HepG2 (cell line): ENCODE measurements around the gene ACAT1. TPM values are rescaled to one million over a fixed set of nuclear protein-coding genes. Genes with fewer than 3 reads are reported as not detected.

ENCODE experiments used
- ATAC-seq: fragments of 200-7000 bp; cut with Tn5 transposase; 3 replicates; pipeline ENCODE4 v1.9.1; 2020; ENCODE audit warnings: mild to moderate bottlenecking, moderate library complexity
- BruUV-seq: library from RNA; stranded (reverse); fragments of 400-500 nt; replicated peaks from 2 replicates; lab custom pipeline; 2021; lab: Mats Ljungman, UMichigan
- CTCF ChIA-PET: fragments of 300-600 bp; formaldehyde crosslinking; extraction: SDS; loops from one replicate; lab custom pipeline; 2021; ENCODE audit warnings: low total read pairs, inconsistent platforms, low intra/inter-chr PET ratio; lab: Yijun Ruan, JAX
- POLR2A ChIA-PET: fragments of 350-600 bp; sonication (Branson Sonifier 250); formaldehyde crosslinking; loops from one replicate; lab custom pipeline; 2020; ENCODE audit warnings: antibody characterized with exemption, inconsistent platforms; lab: Yijun Ruan, JAX
- DNase-seq: peaks from one replicate; pipeline ENCODE4 v3.0.0-alpha.2; 2015; ENCODE audit warnings: low spot score
- FAIRE-seq: peaks from 3 replicates; lab custom pipeline; 2011; peaks lifted over from hg19 to GRCh38; lab: Jason Lieb, UNC
- H2AFZ ChIP-seq: one replicate; pipeline ENCODE4 v1.6.1; 2011; ENCODE audit warnings: low read length, inconsistent platforms
- H3K27ac ChIP-seq: fragments of 300-600 bp; 3 replicates; pipeline ENCODE4 v1.8.0; 2011; ENCODE audit warnings: mixed run types, mild to moderate bottlenecking, mixed read lengths, low read length, inconsistent platforms; ENCODE audit not compliant: insufficient read depth; ENCODE audit errors: extremely low read length
- H3K27me3 ChIP-seq, 2 experiments: fragments of 200-600 bp in 1 of 2; 2 replicates in 1 of 2; 3 replicates in 1 of 2; pipeline versions ENCODE4 v1.6.0 to v1.8.0; 2011; ENCODE audit warnings: low read length in 2 of 2, mild to moderate bottlenecking in 2 of 2, moderate library complexity in 2 of 2, inconsistent platforms in 1 of 2; ENCODE audit not compliant: insufficient read depth in 2 of 2, control insufficient read depth in 1 of 2
- H3K36me3 ChIP-seq, 2 experiments: fragments of 200-600 bp in 1 of 2; replicated peaks in 1 of 2; 2 replicates in 1 of 2; 3 replicates in 1 of 2; pipeline versions ENCODE4 v1.5.1 to v1.8.0; 2011; ENCODE audit warnings: low read length in 2 of 2, inconsistent platforms in 1 of 2; ENCODE audit not compliant: insufficient read depth in 2 of 2, control insufficient read depth in 1 of 2
- H3K4me1 ChIP-seq: 2 replicates; pipeline ENCODE4 v1.5.1; 2012; ENCODE audit warnings: low read length, inconsistent platforms; ENCODE audit not compliant: insufficient read depth
- H3K4me2 ChIP-seq: 2 replicates; pipeline ENCODE4 v1.6.0; 2011; ENCODE audit warnings: low read depth, low read length, inconsistent platforms
- H3K4me3 ChIP-seq, 3 experiments: fragments of 200-600 bp in 1 of 3; sonication (generic), shearing (Covaris generic) in 1 of 3; replicated peaks in 1 of 3; 2 replicates each; pipeline ENCODE4 v1.5.1; 2011 to 2016; ENCODE audit warnings: low read length in 3 of 3, inconsistent platforms in 2 of 3, low read depth in 2 of 3, mild to moderate bottlenecking in 2 of 3, control low read depth in 1 of 3, mixed read lengths in 1 of 3; ENCODE audit not compliant: insufficient read depth in 1 of 3
- H3K79me2 ChIP-seq: one replicate; pipeline ENCODE4 v1.6.1; 2011; ENCODE audit warnings: low read length, inconsistent platforms; ENCODE audit not compliant: insufficient read depth
- H3K9ac ChIP-seq: 2 replicates; pipeline ENCODE4 v1.6.0; 2011; ENCODE audit warnings: mild to moderate bottlenecking, low read depth, low read length, inconsistent platforms; ENCODE audit not compliant: insufficient read depth
- H3K9me3 ChIP-seq: 2 replicates; pipeline ENCODE4 v1.5.1; 2012; ENCODE audit warnings: mild to moderate bottlenecking, low read length
- H4K20me1 ChIP-seq: 2 replicates; pipeline ENCODE4 v1.6.0; 2011; ENCODE audit warnings: inconsistent platforms, mild to moderate bottlenecking, low read length, moderate library complexity; ENCODE audit not compliant: insufficient read depth
- DDIT3 ChIP-seq: sonication (generic); formaldehyde crosslinking; IDR thresholded peaks from 2 replicates; pipeline ENCODE4 v1.4.0; 2020; ENCODE audit warnings: mild to moderate bottlenecking, missing genetic modification reagents
- FOSL2 ChIP-seq: sonication (generic); formaldehyde crosslinking; IDR thresholded peaks from 2 replicates; pipeline ENCODE4 v1.4.0; 2020; ENCODE audit warnings: missing genetic modification reagents
- HNRNPL ChIP-seq: fragments of 200-400 bp; formaldehyde crosslinking; IDR thresholded peaks from 2 replicates; pipeline ENCODE4 v1.6.1; 2017; ENCODE audit warnings: mild to moderate bottlenecking, low read depth, low read length
- KDM1A ChIP-seq: IDR thresholded peaks from 2 replicates; pipeline ENCODE4 v1.6.1; 2016; ENCODE audit warnings: missing compliant biosample characterization
- MYNN ChIP-seq: sonication (generic); formaldehyde crosslinking; IDR thresholded peaks from 2 replicates; pipeline ENCODE4 v1.4.0; 2020; ENCODE audit warnings: mild to moderate bottlenecking, low read depth, missing genetic modification reagents
- PAX8 ChIP-seq: sonication (generic); formaldehyde crosslinking; IDR thresholded peaks from 2 replicates; pipeline ENCODE4 v1.8.0; 2022; ENCODE audit warnings: mild to moderate bottlenecking, missing genetic modification reagents, borderline replicate concordance
- RNF2 ChIP-seq: fragments of 450-650 bp; conservative IDR thresholded peaks from 2 replicates; pipeline ENCODE4 v1.6.1; 2016; ENCODE audit warnings: low read depth
- ZBTB49 ChIP-seq: sonication (generic); formaldehyde crosslinking; IDR thresholded peaks from 2 replicates; pipeline ENCODE4 v1.4.0; 2020; ENCODE audit warnings: missing genetic modification reagents, borderline replicate concordance
- ZKSCAN1 ChIP-seq: fragments of 150-350 bp; IDR thresholded peaks from 2 replicates; pipeline ENCODE4 v1.6.1; 2014; ENCODE audit warnings: low read length
- ZNF260 ChIP-seq: sonication (generic); formaldehyde crosslinking; IDR thresholded peaks from 2 replicates; pipeline ENCODE4 v1.4.0; 2020; ENCODE audit warnings: missing genetic modification reagents, low read depth, mild to moderate bottlenecking, borderline replicate concordance
- ZNF451 ChIP-seq: sonication (generic); formaldehyde crosslinking; IDR thresholded peaks from 2 replicates; pipeline ENCODE4 v1.5.0; 2020; ENCODE audit warnings: mild to moderate bottlenecking, missing genetic modification reagents
- ZNF563 ChIP-seq: sonication (generic); formaldehyde crosslinking; IDR thresholded peaks from 2 replicates; pipeline ENCODE4 v1.8.0; 2022; ENCODE audit warnings: mild to moderate bottlenecking, moderate library complexity, missing genetic modification reagents
- ZNF83 ChIP-seq: sonication (generic); formaldehyde crosslinking; IDR thresholded peaks from 2 replicates; pipeline ENCODE4 v1.4.0; 2020; ENCODE audit warnings: missing genetic modification reagents, mild to moderate bottlenecking, borderline replicate concordance
- WGBS: methylation state at CpG from one replicate; pipeline ENCODE4 v1.1.6; 2017; ENCODE audit warnings: low lambda C conversion rate; 5-methylcytosine and 5-hydroxymethylcytosine counted together
- in situ Hi-C: cut with HindIII; loops from 2 replicates; pipeline ENCODE4 v1.10.0; 2017; ENCODE audit warnings: low pct_unique_long_range_greater_than_20kb; ENCODE audit not compliant: extremely low pct_ligation_motif_present
- intact Hi-C: fragments of 100-400 bp; cut with micrococcal nuclease; formaldehyde crosslinking; loops from one replicate; pipeline ENCODE4 v1.10.0; 2022; ENCODE audit not compliant: unreplicated experiment
- polyA plus RNA-seq, 8 experiments: library from polyadenylated mRNA; depleted of rRNA in 3 of 8; stranded (reverse) in 7 of 8; unstranded in 1 of 8; fragments of >200 nt; fragmentation: Illumina TruSeq in 4 of 8; extraction: Trizol in 4 of 8; gene quantifications; 2 replicates each; pipeline versions ENCODE4 v1.2.1 to v1.2.3, GENCODE V29; 2011 to 2016; ENCODE audit warnings: low read depth in 4 of 8, missing spikeins in 1 of 8, mixed read lengths in 1 of 8; ENCODE audit not compliant: insufficient read depth in 1 of 8
- total RNA-seq, 5 experiments: library from RNA; depleted of rRNA; stranded (reverse); fragments of >200 nt; fragmentation: Illumina TruSeq; extraction: Trizol; gene quantifications; 2 replicates each; pipeline ENCODE4 v1.2.3, GENCODE V29; 2016; ENCODE audit warnings: low read depth in 1 of 5

ACAT1 gene
- total and polyA plus RNA-seq, 2 of the 13 experiments (the other 11 are each of a cell fraction or from before 2014, with no cell fraction given): 103 to 165 TPM

GRCh38 chr11:108128772-108129171 is 7.4 kb downstream of the ACAT1 start:
- Histone ChIP-seq H2AFZ (no peak overlapping the region), H3K9me3 (no peaks in the 10 kb centered on the region), H3K4me2 (no peak overlapping the region), H3K4me1 (peaks cover 13% of the 10 kb centered on the region), H3K4me3 (no peak overlapping the region), H3K27me3 (no peaks in the 10 kb centered on the region), H4K20me1 (no peaks in the 10 kb centered on the region), H3K79me2 (peaks cover 18% of the 10 kb centered on the region), H3K36me3 (peaks cover 3 to 6% of the 10 kb centered on the region in 2 experiments; a peak in 4 of 5 replicates), H3K27ac (no peak overlapping the region), H3K9ac (no peak overlapping the region)
- DNase-seq: no peak
- POLR2A ChIA-PET: no interaction called here
- ATAC-seq: no peak
- CTCF ChIA-PET: no interaction called here
- in situ Hi-C loops: loop anchor here (10.0 kb wide), 1 partner anchor 526 kb away; no protein-coding TSS in a partner anchor
- WGBS: 98% methylated on average over 2 of the region's 2 CpGs
- no peak for TF ChIP-seq MYNN (CRISPR knock-in tag)
- no peak for TF ChIP-seq PAX8 (CRISPR knock-in tag)
- TF ChIP-seq ZKSCAN1: no peak
- no peak for TF ChIP-seq KDM1A (CRISPR knock-in tag)
- TF ChIP-seq ZNF563: no peak
- TF ChIP-seq ZNF451 (CRISPR knock-in tag): no peak
- TF ChIP-seq HNRNPL: no peak
- no peak for TF ChIP-seq RNF2
- TF ChIP-seq ZNF83 (CRISPR knock-in tag): no peak
- TF ChIP-seq DDIT3 (CRISPR knock-in tag): no peak
- no peak for TF ChIP-seq ZBTB49
- TF ChIP-seq FOSL2 (CRISPR knock-in tag): no peak
- TF ChIP-seq ZNF260: no peak
- BruUV-seq: no TSS peak
- intact Hi-C loops: loop anchor here (10.0 kb wide), 1 partner anchor 124 kb away; the partner anchor contains the start of gene CUL5
- no peak for FAIRE-seq
